ENCODE results near the gene SCUBE2.
"Not testable (repeated sequence)": the region's sequence is repeated elsewhere in the genome, so short reads cannot be mapped to it uniquely, and the experiment has no call there.

SCUBE2 gene

GRCh38 chr11:8985462-8985861, 105.9 kb downstream of the SCUBE2 start:
- Histone ChIP-seq H2BK12ac (ENCODE audit: low read length) (no peak overlapping the region), H3K9ac (ENCODE audit: low read length) (no peak overlapping the region), H3K79me2 (ENCODE audit: control insufficient read depth, insufficient read depth, low read length, poor library complexity) (no peaks in the 10 kb centered on the region), H3K79me1 (ENCODE audit: low read length) (no peaks in the 10 kb centered on the region), H3K4ac (ENCODE audit: low read depth, low read length) (no peak overlapping the region), H2AFZ (ENCODE audit: insufficient read depth, low read length, poor library complexity) (no peak overlapping the region), H3K27ac (ENCODE audit: low read depth, low read length) (no peak overlapping the region), H2BK5ac (ENCODE audit: low read depth, low read length, poor library complexity) (no peak overlapping the region), H3K4me2 (ENCODE audit: low read length) (no peak overlapping the region), H3K36me3 (ENCODE audit: control insufficient read depth in 1 of 2, insufficient read depth in 2 of 2, low read length in 2 of 2) (no peaks in the 10 kb centered on the region), H2AK5ac (ENCODE audit: low read length) (no peak overlapping the region), H3K4me3 (ENCODE audit: low read depth, low read length) (no peak overlapping the region), H3K14ac (ENCODE audit: low read length) (no peak overlapping the region), H3K4me1 (ENCODE audit: control insufficient read depth in 1 of 2, insufficient read depth in 2 of 2, low read length in 2 of 2) (peaks cover 0 to 3% of the 10 kb centered on the region in 2 experiments), H3K27me3 (ENCODE audit: insufficient read depth, low read length) (no peaks in the 10 kb centered on the region), H3K18ac (ENCODE audit: low read length) (no peak overlapping the region), H3K9me3 (ENCODE audit: insufficient read depth, low read depth, low read length) (no peaks in the 10 kb centered on the region), H2BK120ac (ENCODE audit: insufficient read depth, low read length, poor library complexity) (no peak overlapping the region), H4K91ac (ENCODE audit: low read depth, low read length) (no peak overlapping the region), H3K23ac (ENCODE audit: low read length) (no peak overlapping the region), H4K12ac (ENCODE audit: low read depth, low read length) (no peak overlapping the region), H4K8ac (ENCODE audit: low read depth, low read length) (no peak overlapping the region)
- no CpG with 5 or more reads among the region's 5 CpGs for WGBS (ENCODE audit: extremely low coverage, insufficient coverage, insufficient read length)
- no peak for DNase-seq

- no peak overlapping the region for H3K27ac ChIP-seq (ENCODE audit: low read depth, low read length)
- no peaks in the 10 kb centered on the region for H3K79me2 ChIP-seq (ENCODE audit: control insufficient read depth, insufficient read depth, low read length, poor library complexity)
- DNase-seq, result no peak
- no peak overlapping the region for H2BK5ac ChIP-seq (ENCODE audit: low read depth, low read length, poor library complexity)
- H3K9ac ChIP-seq (ENCODE audit: low read length), result no peak overlapping the region
- H3K14ac ChIP-seq (ENCODE audit: low read length), result no peak overlapping the region
- no peak overlapping the region for H3K18ac ChIP-seq (ENCODE audit: low read length)
- H2BK120ac ChIP-seq (ENCODE audit: insufficient read depth, low read length, poor library complexity), result no peak overlapping the region
- no peak overlapping the region for H2BK12ac ChIP-seq (ENCODE audit: low read length)
- no peak overlapping the region for H3K4me3 ChIP-seq (ENCODE audit: low read depth, low read length)
- no peak overlapping the region for H3K4ac ChIP-seq (ENCODE audit: low read depth, low read length)
- H3K79me1 ChIP-seq (ENCODE audit: low read length), result no peaks in the 10 kb centered on the region
- H4K8ac ChIP-seq (ENCODE audit: low read depth, low read length), result no peak overlapping the region
- WGBS (ENCODE audit: extremely low coverage, insufficient coverage, insufficient read length), result no CpG with 5 or more reads among the region's 2 CpGs
- H4K91ac ChIP-seq (ENCODE audit: low read depth, low read length), result no peak overlapping the region
- no peak overlapping the region for H3K23ac ChIP-seq (ENCODE audit: low read length)
- no peak overlapping the region for H4K12ac ChIP-seq (ENCODE audit: low read depth, low read length)
- no peak overlapping the region for H2AK5ac ChIP-seq (ENCODE audit: low read length)
- no peak overlapping the region for H2AFZ ChIP-seq (ENCODE audit: insufficient read depth, low read length, poor library complexity)
- no peaks in the 10 kb centered on the region for H3K27me3 ChIP-seq (ENCODE audit: insufficient read depth, low read length)
- no peak overlapping the region for H3K4me2 ChIP-seq (ENCODE audit: low read length)
- no peaks in the 10 kb centered on the region for H3K9me3 ChIP-seq (ENCODE audit: insufficient read depth, low read depth, low read length)
- no peaks in the 10 kb centered on the region for H3K36me3 ChIP-seq (ENCODE audit: control insufficient read depth in 1 of 2, insufficient read depth in 2 of 2, low read length in 2 of 2)
- no peaks in the 10 kb centered on the region for H3K4me1 ChIP-seq (ENCODE audit: control insufficient read depth in 1 of 2, insufficient read depth in 2 of 2, low read length in 2 of 2)
These were observed 107.8 kb downstream of the SCUBE2 start for GRCh38 chr11:8983552-8983951.

- Histone ChIP-seq H3K4me1 (ENCODE audit: control insufficient read depth in 1 of 2, insufficient read depth in 2 of 2, low read length in 2 of 2) (no peaks in the 10 kb centered on the region), H3K27me3 (ENCODE audit: insufficient read depth, low read length) (no peaks in the 10 kb centered on the region), H3K4me2 (ENCODE audit: low read length) (no peak overlapping the region), H3K4ac (ENCODE audit: low read depth, low read length) (no peak overlapping the region), H3K18ac (ENCODE audit: low read length) (no peak overlapping the region), H2BK5ac (ENCODE audit: low read depth, low read length, poor library complexity) (no peak overlapping the region), H3K9ac (ENCODE audit: low read length) (no peak overlapping the region), H4K12ac (ENCODE audit: low read depth, low read length) (no peak overlapping the region), H3K14ac (ENCODE audit: low read length) (no peak overlapping the region), H2BK12ac (ENCODE audit: low read length) (no peak overlapping the region), H4K91ac (ENCODE audit: low read depth, low read length) (no peak overlapping the region), H3K79me1 (ENCODE audit: low read length) (no peaks in the 10 kb centered on the region), H2BK120ac (ENCODE audit: insufficient read depth, low read length, poor library complexity) (no peak overlapping the region), H2AK5ac (ENCODE audit: low read length) (no peak overlapping the region), H3K4me3 (ENCODE audit: low read depth, low read length) (no peak overlapping the region), H4K8ac (ENCODE audit: low read depth, low read length) (no peak overlapping the region), H3K23ac (ENCODE audit: low read length) (no peak overlapping the region), H3K79me2 (ENCODE audit: control insufficient read depth, insufficient read depth, low read length, poor library complexity) (no peaks in the 10 kb centered on the region), H2AFZ (ENCODE audit: insufficient read depth, low read length, poor library complexity) (no peak overlapping the region), H3K27ac (ENCODE audit: low read depth, low read length) (no peak overlapping the region), H3K9me3 (ENCODE audit: insufficient read depth, low read depth, low read length) (no peaks in the 10 kb centered on the region), H3K36me3 (ENCODE audit: control insufficient read depth in 1 of 2, insufficient read depth in 2 of 2, low read length in 2 of 2) (no peaks in the 10 kb centered on the region)
- no CpG with 5 or more reads among the region's 3 CpGs for WGBS (ENCODE audit: extremely low coverage, insufficient coverage, insufficient read length)
- no peak for DNase-seq
These were observed 110.9 kb downstream of the SCUBE2 start for GRCh38 chr11:8980485-8980884.

- DNase-seq; H2BK12ac ChIP-seq (ENCODE audit: low read length); H4K8ac ChIP-seq (ENCODE audit: low read depth, low read length); H3K23ac ChIP-seq (ENCODE audit: low read length); H3K36me3 ChIP-seq (ENCODE audit: control insufficient read depth in 1 of 2, insufficient read depth in 2 of 2, low read length in 2 of 2); H2BK120ac ChIP-seq (ENCODE audit: insufficient read depth, low read length, poor library complexity); H3K79me2 ChIP-seq (ENCODE audit: control insufficient read depth, insufficient read depth, low read length, poor library complexity); H3K9me3 ChIP-seq (ENCODE audit: insufficient read depth, low read depth, low read length); H4K91ac ChIP-seq (ENCODE audit: low read depth, low read length); H3K27ac ChIP-seq (ENCODE audit: low read depth, low read length); H3K4me3 ChIP-seq (ENCODE audit: low read depth, low read length); H3K9ac ChIP-seq (ENCODE audit: low read length); H3K79me1 ChIP-seq (ENCODE audit: low read length); H3K27me3 ChIP-seq (ENCODE audit: insufficient read depth, low read length); H2AK5ac ChIP-seq (ENCODE audit: low read length); H3K4me2 ChIP-seq (ENCODE audit: low read length); H3K14ac ChIP-seq (ENCODE audit: low read length); H3K4ac ChIP-seq (ENCODE audit: low read depth, low read length); H4K12ac ChIP-seq (ENCODE audit: low read depth, low read length); H2BK5ac ChIP-seq (ENCODE audit: low read depth, low read length, poor library complexity); H3K4me1 ChIP-seq (ENCODE audit: control insufficient read depth in 1 of 2, insufficient read depth in 2 of 2, low read length in 2 of 2); H2AFZ ChIP-seq (ENCODE audit: insufficient read depth, low read length, poor library complexity); H3K18ac ChIP-seq (ENCODE audit: low read length): not testable (repeated sequence)
- WGBS (ENCODE audit: extremely low coverage, insufficient coverage, insufficient read length), result no CpG with 5 or more reads among the region's 7 CpGs
These were observed 112.0 kb downstream of the SCUBE2 start for GRCh38 chr11:8979365-8979764.
